HepG2 (cell line): ENCODE results near the gene PDGFD. TPM values are rescaled to one million over a fixed set of nuclear protein-coding genes. Genes with fewer than 3 reads are reported as not detected.

Experiments
- ATAC-seq: fragments of 200-7000 bp; cut with Tn5 transposase; 3 replicates; pipeline ENCODE4 v1.9.1; 2020; ENCODE audit warnings: mild to moderate bottlenecking, moderate library complexity
- BruUV-seq: library from RNA; stranded (reverse); fragments of 400-500 nt; replicated peaks from 2 replicates; lab custom pipeline; 2021; lab: Mats Ljungman, UMichigan
- CTCF ChIA-PET: fragments of 300-600 bp; formaldehyde crosslinking; extraction: SDS; loops from one replicate; lab custom pipeline; 2021; ENCODE audit warnings: low total read pairs, inconsistent platforms, low intra/inter-chr PET ratio; lab: Yijun Ruan, JAX
- POLR2A ChIA-PET: fragments of 350-600 bp; sonication (Branson Sonifier 250); formaldehyde crosslinking; loops from one replicate; lab custom pipeline; 2020; ENCODE audit warnings: antibody characterized with exemption, inconsistent platforms; lab: Yijun Ruan, JAX
- DNase-seq: peaks from one replicate; pipeline ENCODE4 v3.0.0-alpha.2; 2015; ENCODE audit warnings: low spot score
- FAIRE-seq: peaks from 3 replicates; lab custom pipeline; 2011; peaks lifted over from hg19 to GRCh38; lab: Jason Lieb, UNC
- H2AFZ ChIP-seq: one replicate; pipeline ENCODE4 v1.6.1; 2011; ENCODE audit warnings: low read length, inconsistent platforms
- H3K27ac ChIP-seq: fragments of 300-600 bp; 3 replicates; pipeline ENCODE4 v1.8.0; 2011; ENCODE audit warnings: mixed run types, mild to moderate bottlenecking, mixed read lengths, low read length, inconsistent platforms; ENCODE audit not compliant: insufficient read depth; ENCODE audit errors: extremely low read length
- H3K27me3 ChIP-seq, 2 experiments: fragments of 200-600 bp in 1 of 2; 2 replicates in 1 of 2; 3 replicates in 1 of 2; pipeline versions ENCODE4 v1.6.0 to v1.8.0; 2011; ENCODE audit warnings: low read length in 2 of 2, mild to moderate bottlenecking in 2 of 2, moderate library complexity in 2 of 2, inconsistent platforms in 1 of 2; ENCODE audit not compliant: insufficient read depth in 2 of 2, control insufficient read depth in 1 of 2
- H3K36me3 ChIP-seq, 2 experiments: fragments of 200-600 bp in 1 of 2; replicated peaks in 1 of 2; 2 replicates in 1 of 2; 3 replicates in 1 of 2; pipeline versions ENCODE4 v1.5.1 to v1.8.0; 2011; ENCODE audit warnings: low read length in 2 of 2, inconsistent platforms in 1 of 2; ENCODE audit not compliant: insufficient read depth in 2 of 2, control insufficient read depth in 1 of 2
- H3K4me1 ChIP-seq: 2 replicates; pipeline ENCODE4 v1.5.1; 2012; ENCODE audit warnings: low read length, inconsistent platforms; ENCODE audit not compliant: insufficient read depth
- H3K4me2 ChIP-seq: 2 replicates; pipeline ENCODE4 v1.6.0; 2011; ENCODE audit warnings: low read depth, low read length, inconsistent platforms
- H3K4me3 ChIP-seq, 3 experiments: fragments of 200-600 bp in 1 of 3; sonication (generic), shearing (Covaris generic) in 1 of 3; replicated peaks in 1 of 3; 2 replicates each; pipeline ENCODE4 v1.5.1; 2011 to 2016; ENCODE audit warnings: low read length in 3 of 3, inconsistent platforms in 2 of 3, low read depth in 2 of 3, mild to moderate bottlenecking in 2 of 3, control low read depth in 1 of 3, mixed read lengths in 1 of 3; ENCODE audit not compliant: insufficient read depth in 1 of 3
- H3K79me2 ChIP-seq: one replicate; pipeline ENCODE4 v1.6.1; 2011; ENCODE audit warnings: low read length, inconsistent platforms; ENCODE audit not compliant: insufficient read depth
- H3K9ac ChIP-seq: 2 replicates; pipeline ENCODE4 v1.6.0; 2011; ENCODE audit warnings: mild to moderate bottlenecking, low read depth, low read length, inconsistent platforms; ENCODE audit not compliant: insufficient read depth
- H3K9me3 ChIP-seq: 2 replicates; pipeline ENCODE4 v1.5.1; 2012; ENCODE audit warnings: mild to moderate bottlenecking, low read length
- H4K20me1 ChIP-seq: 2 replicates; pipeline ENCODE4 v1.6.0; 2011; ENCODE audit warnings: inconsistent platforms, mild to moderate bottlenecking, low read length, moderate library complexity; ENCODE audit not compliant: insufficient read depth
- BRCA1 ChIP-seq: sonication (generic); formaldehyde crosslinking; IDR thresholded peaks from 2 replicates; pipeline ENCODE4 v1.4.0; 2020; ENCODE audit warnings: missing genetic modification reagents
- BRF2 ChIP-seq: sonication (generic); formaldehyde crosslinking; IDR thresholded peaks from 2 replicates; pipeline ENCODE4 v1.8.1; 2022; ENCODE audit warnings: mild to moderate bottlenecking, missing genetic modification reagents
- CEBPZ ChIP-seq: IDR thresholded peaks from 2 replicates; pipeline ENCODE4 v1.6.1; 2012; ENCODE audit warnings: low read length, improper control_type of control experiment
- GPBP1L1 ChIP-seq: sonication (generic); formaldehyde crosslinking; IDR thresholded peaks from 2 replicates; pipeline ENCODE4 v1.5.0; 2020; ENCODE audit warnings: mild to moderate bottlenecking, missing genetic modification reagents
- HMG20A ChIP-seq: IDR thresholded peaks from 2 replicates; pipeline ENCODE4 v1.6.1; 2016; ENCODE audit warnings: borderline replicate concordance
- MTA3 ChIP-seq: sonication (generic); formaldehyde crosslinking; IDR thresholded peaks from 2 replicates; pipeline ENCODE4 v1.4.0; 2020; ENCODE audit warnings: missing genetic modification reagents
- MYNN ChIP-seq: sonication (generic); formaldehyde crosslinking; IDR thresholded peaks from 2 replicates; pipeline ENCODE4 v1.4.0; 2020; ENCODE audit warnings: mild to moderate bottlenecking, low read depth, missing genetic modification reagents
- SNRNP70 ChIP-seq: fragments of 200-400 bp; formaldehyde crosslinking; IDR thresholded peaks from 2 replicates; pipeline ENCODE4 v1.6.1; 2017; ENCODE audit warnings: mild to moderate bottlenecking, low read depth, low read length, moderate library complexity
- ZNF232 ChIP-seq: sonication (generic); formaldehyde crosslinking; IDR thresholded peaks from 2 replicates; pipeline ENCODE4 v1.4.0; 2020; ENCODE audit warnings: missing genetic modification reagents, borderline replicate concordance
- ZNF629 ChIP-seq: sonication (generic); formaldehyde crosslinking; conservative IDR thresholded peaks from 2 replicates; pipeline ENCODE4 v1.5.0; 2020; ENCODE audit warnings: missing genetic modification reagents
- WGBS: methylation state at CpG from one replicate; pipeline ENCODE4 v1.1.6; 2017; ENCODE audit warnings: low lambda C conversion rate; 5-methylcytosine and 5-hydroxymethylcytosine counted together
- in situ Hi-C: cut with HindIII; loops from 2 replicates; pipeline ENCODE4 v1.10.0; 2017; ENCODE audit warnings: low pct_unique_long_range_greater_than_20kb; ENCODE audit not compliant: extremely low pct_ligation_motif_present
- intact Hi-C: fragments of 100-400 bp; cut with micrococcal nuclease; formaldehyde crosslinking; loops from one replicate; pipeline ENCODE4 v1.10.0; 2022; ENCODE audit not compliant: unreplicated experiment
- polyA plus RNA-seq, 8 experiments: library from polyadenylated mRNA; depleted of rRNA in 3 of 8; stranded (reverse) in 7 of 8; unstranded in 1 of 8; fragments of >200 nt; fragmentation: Illumina TruSeq in 4 of 8; extraction: Trizol in 4 of 8; gene quantifications; 2 replicates each; pipeline versions ENCODE4 v1.2.1 to v1.2.3, GENCODE V29; 2011 to 2016; ENCODE audit warnings: low read depth in 4 of 8, missing spikeins in 1 of 8, mixed read lengths in 1 of 8; ENCODE audit not compliant: insufficient read depth in 1 of 8
- total RNA-seq, 5 experiments: library from RNA; depleted of rRNA; stranded (reverse); fragments of >200 nt; fragmentation: Illumina TruSeq; extraction: Trizol; gene quantifications; 2 replicates each; pipeline ENCODE4 v1.2.3, GENCODE V29; 2016; ENCODE audit warnings: low read depth in 1 of 5

The PDGFD gene
- total and polyA plus RNA-seq, 2 of the 13 experiments (the other 11 are each of a cell fraction or from before 2014, with no cell fraction given) = 0.09 to 0.29 TPM

- TF ChIP-seq GPBP1L1 (CRISPR knock-in tag) = no peak
These were observed 286.7 kb downstream of the PDGFD start (continued) for GRCh38 chr11:103877221-103877620.

- peaks cover 27% of the 10 kb centered on the region for H3K9me3 ChIP-seq
- H3K9ac ChIP-seq = no peak overlapping the region
- no peaks in the 10 kb centered on the region for H3K27me3 ChIP-seq
- CTCF ChIA-PET = no interaction called here
- TF ChIP-seq ZNF629 (CRISPR knock-in tag) = no peak
- TF ChIP-seq MTA3 (CRISPR knock-in tag) = no peak
- TF ChIP-seq SNRNP70 = no peak
- TF ChIP-seq BRCA1 (CRISPR knock-in tag) = no peak
- TF ChIP-seq ZNF232 (CRISPR knock-in tag) = no peak
- no peak for TF ChIP-seq CEBPZ
- TF ChIP-seq BRF2 = no peak
- no peak for TF ChIP-seq MYNN (CRISPR knock-in tag)
- no peak for TF ChIP-seq HMG20A (CRISPR knock-in tag)
- no peak overlapping the region for H3K27ac ChIP-seq
- no TSS peak for BruUV-seq
- FAIRE-seq (no peak), DNase-seq (no peak), ATAC-seq (no peak)
- 3% methylated on average over 2 of the region's 2 CpGs for WGBS
- H3K4me3 ChIP-seq = no peak overlapping the region
- no peaks in the 10 kb centered on the region for H4K20me1 ChIP-seq
- no peak overlapping the region for H3K4me2 ChIP-seq
- H3K36me3 ChIP-seq = no peaks in the 10 kb centered on the region
- POLR2A ChIA-PET = no interaction called here
- H2AFZ ChIP-seq = no peak overlapping the region
- no peaks in the 10 kb centered on the region for H3K4me1 ChIP-seq
- H3K79me2 ChIP-seq = no peaks in the 10 kb centered on the region
- intact Hi-C loops = no loop called here
- in situ Hi-C loops = no loop called here
These were observed 288.0 kb downstream of the PDGFD start for GRCh38 chr11:103875855-103876510.
